ENCODE measurements around the gene SORCS2.

SORCS2 gene

GRCh38 chr4:7294176-7294756 lies 101.9 kb downstream of the SORCS2 start:
- DNase-seq, result no peak

GRCh38 chr4:7295197-7295910 lies 103.0 kb downstream of the SORCS2 start:
- DNase-seq, result no peak

GRCh38 chr4:7295911-7296660 lies 103.7 kb downstream of the SORCS2 start:
- DNase-seq, result no peak

- no peak for DNase-seq
Measured at GRCh38 chr4:7296661-7297335, 104.5 kb downstream of the SORCS2 start.

GRCh38 chr4:7297374-7297773 lies 105.0 kb downstream of the SORCS2 start:
- DNase-seq, result no peak

- no peak for DNase-seq
Measured at GRCh38 chr4:7297881-7298280, 105.5 kb downstream of the SORCS2 start.

- no peak for DNase-seq
Measured at GRCh38 chr4:7298619-7299009, 106.3 kb downstream of the SORCS2 start.

- no peak for DNase-seq
Measured at GRCh38 chr4:7299010-7299907, 106.9 kb downstream of the SORCS2 start.

- no peak for DNase-seq
Measured at GRCh38 chr4:7299908-7300710, 107.8 kb downstream of the SORCS2 start.

GRCh38 chr4:7300711-7301095 lies 108.4 kb downstream of the SORCS2 start:
- DNase-seq, result no peak

- DNase-seq, result no peak
Measured at GRCh38 chr4:7301126-7301785, 108.9 kb downstream of the SORCS2 start.

- DNase-seq, result no peak
Measured at GRCh38 chr4:7301846-7302630, 109.7 kb downstream of the SORCS2 start.

GRCh38 chr4:7302781-7303404 lies 110.6 kb downstream of the SORCS2 start:
- DNase-seq, result no peak

- DNase-seq, result no peak
Measured at GRCh38 chr4:7303561-7303960, 111.2 kb downstream of the SORCS2 start.

GRCh38 chr4:7304436-7304835 lies 112.1 kb downstream of the SORCS2 start:
- DNase-seq, result no peak

- DNase-seq, result no peak
Measured at GRCh38 chr4:7306021-7306965, 114.0 kb downstream of the SORCS2 start.

GRCh38 chr4:7306986-7307385 lies 114.6 kb downstream of the SORCS2 start:
- no peak for DNase-seq

- no peak for DNase-seq
Measured at GRCh38 chr4:7307394-7308099, 115.2 kb downstream of the SORCS2 start.

Measured in activated gamma-delta T cell treated with Interleukin-2 at 50 U/mL for 16 hours (primary cell).